ENCODE measurements around the gene LIPM.

GRCh38 chr10:88765816-88766215 lies 36.7 kb upstream of the LIPM start:
- no peak for TF ChIP-seq CTCF (IDR thresholded peaks at IDR 0.05 in 4 of 5, conservative IDR thresholded peaks at IDR 0.05 in 1 of 5)
- TF ChIP-seq POLR2A (IDR thresholded peaks at IDR 0.05), result no peak

Measured in gastrocnemius medialis (tissue), 4 donors.